Chondrocyte (in vitro differentiated cells): Measurements from ENCODE around the gene R3HDM4. TPM values are rescaled to one million over a fixed set of nuclear protein-coding genes. Genes with fewer than 3 reads are reported as not detected.

Source experiments
- DNase-seq: peaks from one replicate; pipeline ENCODE4 v3.0.0; 2021; ENCODE audit warnings: mixed read lengths, low spot score
- H3K27ac Mint-ChIP-seq: one replicate; pipeline ENCODE4 v1.8.0; 2021; ENCODE audit warnings: mild to moderate bottlenecking, moderate library complexity, mixed read lengths; ENCODE audit not compliant: unreplicated experiment
- H3K27me3 Mint-ChIP-seq: 2 replicates; pipeline ENCODE4 v1.8.0; 2021; ENCODE audit warnings: low read depth, mixed read lengths
- H3K36me3 Mint-ChIP-seq: 2 replicates; pipeline ENCODE4 v1.8.0; 2021; ENCODE audit warnings: low read depth, mixed read lengths
- H3K4me1 Mint-ChIP-seq: 2 replicates; pipeline ENCODE4 v1.8.0; 2021; ENCODE audit warnings: low read depth, mild to moderate bottlenecking, mixed read lengths
- H3K4me3 Mint-ChIP-seq: one replicate; pipeline ENCODE4 v1.8.0; 2021; ENCODE audit warnings: mild to moderate bottlenecking, moderate library complexity, mixed read lengths; ENCODE audit not compliant: unreplicated experiment
- H3K9me3 Mint-ChIP-seq: 2 replicates; pipeline ENCODE4 v1.8.0; 2021; ENCODE audit warnings: low read depth, mixed read lengths
- CTCF ChIP-seq: fragments of 200-600 bp; sonication (generic); IDR thresholded peaks from 2 replicates; pipeline ENCODE4 v1.5.0; 2021; ENCODE audit warnings: antibody characterized with exemption, mild to moderate bottlenecking, moderate library complexity
- total RNA-seq: library from RNA; stranded (reverse); gene quantifications from 3 replicates; pipeline ENCODE4 v1.2.1, GENCODE V29; 2021

Gene R3HDM4
- total RNA-seq, 1 donor from 2014 or later: 48.4 TPM

DNA sequence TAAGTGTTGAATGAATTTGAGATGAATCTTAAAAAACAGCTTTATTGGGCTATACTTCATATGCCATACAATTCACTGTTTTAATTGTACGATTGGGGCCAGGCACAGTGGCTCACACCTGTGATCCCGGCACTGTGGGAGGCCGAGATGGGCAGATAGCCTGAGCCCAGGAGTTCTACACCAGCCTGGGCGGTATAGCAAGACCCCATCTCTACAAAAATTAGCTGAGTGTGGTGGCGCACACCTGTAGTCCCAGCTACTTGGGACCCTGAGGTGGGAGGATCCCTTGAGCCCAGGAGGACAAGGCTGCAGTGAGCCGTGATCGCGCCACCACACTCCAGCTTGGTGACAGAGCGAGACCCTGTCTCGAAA, 23.1 kb upstream of the R3HDM4 start:
- H3K4me1 Mint-ChIP-seq: peaks cover 38% of the 10 kb centered on the region
- TF ChIP-seq CTCF: no peak
- no peaks in the 10 kb centered on the region for H3K9me3 Mint-ChIP-seq
- H3K27me3 Mint-ChIP-seq: no peaks in the 10 kb centered on the region
- no peak for DNase-seq
- H3K4me3 Mint-ChIP-seq: no peak overlapping the region
- H3K27ac Mint-ChIP-seq: no peak overlapping the region
- no peaks in the 10 kb centered on the region for H3K36me3 Mint-ChIP-seq

GRCh38 chr19:934865-935479, 22.0 kb upstream of the R3HDM4 start:
- no peak for DNase-seq
- H3K27ac Mint-ChIP-seq: peak overlapping the region; percentile 5
- H3K4me1 Mint-ChIP-seq: peaks cover 32% of the 10 kb centered on the region
- no peaks in the 10 kb centered on the region for H3K9me3 Mint-ChIP-seq
- no peaks in the 10 kb centered on the region for H3K27me3 Mint-ChIP-seq
- no peak overlapping the region for H3K4me3 Mint-ChIP-seq
- H3K36me3 Mint-ChIP-seq: no peaks in the 10 kb centered on the region
- TF ChIP-seq CTCF: peak; percentile 11

GRCh38 chr19:934197-934840, 21.3 kb upstream of the R3HDM4 start:
- H3K9me3 Mint-ChIP-seq: no peaks in the 10 kb centered on the region
- peaks cover 31% of the 10 kb centered on the region for H3K4me1 Mint-ChIP-seq
- no peak for TF ChIP-seq CTCF
- H3K4me3 Mint-ChIP-seq: no peak overlapping the region
- H3K27me3 Mint-ChIP-seq: no peaks in the 10 kb centered on the region
- H3K27ac Mint-ChIP-seq: peak overlapping the region; percentile 5
- no peak for DNase-seq
- H3K36me3 Mint-ChIP-seq: no peaks in the 10 kb centered on the region

DNA sequence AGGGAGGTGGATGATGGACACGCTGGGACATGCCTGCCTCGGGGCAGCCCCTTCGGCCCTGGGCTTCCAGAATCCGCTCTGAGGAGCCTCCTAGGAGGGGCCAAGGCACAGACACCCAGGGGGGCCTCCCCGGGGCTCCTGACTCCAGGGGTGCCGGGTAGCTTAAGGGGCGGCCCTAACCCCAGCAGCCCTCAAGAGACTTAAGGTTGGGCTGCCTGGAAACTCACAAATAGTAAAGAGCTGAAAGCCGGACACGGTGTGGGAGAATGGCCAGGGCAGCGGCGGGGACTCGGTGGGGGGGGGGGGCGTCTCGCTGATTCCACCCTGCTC, 20.5 kb upstream of the R3HDM4 start:
- no peak for TF ChIP-seq CTCF
- DNase-seq: no peak
- no peaks in the 10 kb centered on the region for H3K27me3 Mint-ChIP-seq
- no peak overlapping the region for H3K27ac Mint-ChIP-seq
- peaks cover 31% of the 10 kb centered on the region for H3K4me1 Mint-ChIP-seq
- H3K4me3 Mint-ChIP-seq: no peak overlapping the region
- H3K9me3 Mint-ChIP-seq: no peaks in the 10 kb centered on the region
- no peaks in the 10 kb centered on the region for H3K36me3 Mint-ChIP-seq

DNA sequence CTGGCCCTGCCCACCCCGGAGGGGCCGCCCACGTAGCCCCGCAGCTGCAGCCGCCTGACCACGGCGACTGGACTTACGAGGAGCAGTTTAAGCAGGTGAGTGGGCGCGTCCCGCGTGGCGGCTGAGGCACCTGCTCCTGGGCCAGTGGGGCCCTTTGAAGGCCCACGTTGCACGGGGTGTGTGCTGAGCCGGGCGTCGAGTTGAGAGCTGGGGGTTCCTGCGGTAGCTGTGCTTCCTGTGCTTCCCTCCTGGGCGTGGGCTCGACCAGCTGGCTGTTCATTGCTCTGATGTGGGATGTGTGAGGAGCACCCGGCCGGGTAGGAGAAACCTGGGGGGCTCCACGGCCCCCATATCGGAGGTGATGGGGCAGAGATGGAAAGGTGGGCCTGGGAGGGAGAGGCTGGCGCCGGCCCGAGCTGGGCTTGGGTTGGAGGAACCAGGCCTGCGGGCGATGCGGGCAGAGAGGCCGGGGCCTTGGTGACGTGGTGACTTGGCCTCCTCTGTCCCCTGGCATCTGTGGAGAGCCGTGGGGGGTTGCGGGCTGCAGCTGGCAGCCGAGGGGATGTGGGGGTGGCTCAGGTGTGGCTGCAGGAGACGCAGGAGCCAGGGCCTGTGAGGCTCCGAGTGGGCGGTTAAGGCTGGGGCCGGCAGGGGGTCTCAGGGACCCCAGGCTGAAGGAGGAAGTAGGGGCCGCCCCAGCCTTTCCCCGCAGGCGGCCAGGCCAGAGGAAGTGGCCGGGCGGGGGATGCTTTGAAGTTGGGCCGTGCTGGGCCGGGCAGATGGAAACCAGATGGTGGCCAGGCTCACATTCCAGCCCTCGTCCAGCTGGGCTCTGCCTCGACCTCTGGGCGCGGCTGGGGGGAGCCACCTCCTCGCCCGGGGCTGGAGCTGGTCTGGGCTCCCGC, 19.9 kb upstream of the R3HDM4 start:
- Mint-ChIP-seq H3K9me3 (no peaks in the 10 kb centered on the region), H3K4me1 (peaks cover 31% of the 10 kb centered on the region), H3K27me3 (no peaks in the 10 kb centered on the region), H3K27ac (peak overlapping the region; percentile 47), H3K36me3 (no peaks in the 10 kb centered on the region), H3K4me3 (peak overlapping the region; percentile 52)
- no peak for DNase-seq
- no peak for TF ChIP-seq CTCF
